ENCODE data around the gene CDH20.
A peak's percentile ranks its signal among the peaks of the same experiment; 100 is the strongest.

CDH20 gene

DNA sequence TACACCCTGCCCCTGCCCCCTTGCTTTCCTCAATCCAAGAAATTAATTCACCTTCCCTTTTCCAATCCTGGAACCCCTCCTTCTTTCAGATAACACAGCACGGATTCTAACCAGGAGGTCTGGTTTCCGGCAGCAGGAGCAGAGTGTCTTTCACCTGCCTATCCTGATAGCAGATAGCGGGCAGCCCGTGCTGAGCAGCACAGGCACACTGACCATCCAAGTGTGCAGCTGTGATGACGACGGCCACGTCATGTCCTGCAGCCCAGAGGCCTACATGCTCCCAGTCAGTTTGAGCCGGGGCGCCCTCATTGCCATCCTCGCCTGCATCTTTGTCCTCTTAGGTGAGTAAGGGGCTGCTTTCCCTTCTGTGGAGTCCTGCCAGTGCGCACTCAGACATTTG is 216.7 kb downstream of the CDH20 start:
- Histone ChIP-seq H3F3A (ENCODE audit: insufficient read depth) (no peaks in the 10 kb centered on the region), H3K4me2 (ENCODE audit: low read depth, low read length, poor library complexity, severe bottlenecking) (no peak overlapping the region), H4K20me1 (ENCODE audit: low read depth, low read length) (no peaks in the 10 kb centered on the region; the same call in 1 of the 2 replicates), H3K9ac (ENCODE audit: low read length) (no peak overlapping the region), H3K27me3 (ENCODE audit: low read length) (no peaks in the 10 kb centered on the region), H3K36me3 (ENCODE audit: low read length) (no peaks in the 10 kb centered on the region), H3K4me3 (ENCODE audit: insufficient read depth, low read length, poor library complexity, severe bottlenecking) (no peak overlapping the region), H3K27ac (ENCODE audit: low read depth, low read length) (no peak overlapping the region), H3K9me2 (replicated peaks; ENCODE audit: insufficient read depth, low read length) (no peaks in the 10 kb centered on the region), H3K79me2 (ENCODE audit: insufficient read depth, low read length) (no peaks in the 10 kb centered on the region), H2AFZ (ENCODE audit: low read depth, low read length, severe bottlenecking) (no peak overlapping the region), H3K9me3 (ENCODE audit: insufficient read depth, low read length) (no peaks in the 10 kb centered on the region)
- TF ChIP-seq, protein P1, sequence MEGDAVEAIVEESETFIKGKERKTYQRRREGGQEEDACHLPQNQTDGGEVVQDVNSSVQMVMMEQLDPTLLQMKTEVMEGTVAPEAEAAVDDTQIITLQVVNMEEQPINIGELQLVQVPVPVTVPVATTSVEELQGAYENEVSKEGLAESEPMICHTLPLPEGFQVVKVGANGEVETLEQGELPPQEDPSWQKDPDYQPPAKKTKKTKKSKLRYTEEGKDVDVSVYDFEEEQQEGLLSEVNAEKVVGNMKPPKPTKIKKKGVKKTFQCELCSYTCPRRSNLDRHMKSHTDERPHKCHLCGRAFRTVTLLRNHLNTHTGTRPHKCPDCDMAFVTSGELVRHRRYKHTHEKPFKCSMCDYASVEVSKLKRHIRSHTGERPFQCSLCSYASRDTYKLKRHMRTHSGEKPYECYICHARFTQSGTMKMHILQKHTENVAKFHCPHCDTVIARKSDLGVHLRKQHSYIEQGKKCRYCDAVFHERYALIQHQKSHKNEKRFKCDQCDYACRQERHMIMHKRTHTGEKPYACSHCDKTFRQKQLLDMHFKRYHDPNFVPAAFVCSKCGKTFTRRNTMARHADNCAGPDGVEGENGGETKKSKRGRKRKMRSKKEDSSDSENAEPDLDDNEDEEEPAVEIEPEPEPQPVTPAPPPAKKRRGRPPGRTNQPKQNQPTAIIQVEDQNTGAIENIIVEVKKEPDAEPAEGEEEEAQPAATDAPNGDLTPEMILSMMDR (IDR thresholded peaks at IDR 0.05; ENCODE audit: insufficient read depth, low read length, poor library complexity, severe bottlenecking): no peak
- no peak for TF ChIP-seq EZH2phosphoT487 (conservative IDR thresholded peaks at IDR 0.05; ENCODE audit: low read length)

DNA sequence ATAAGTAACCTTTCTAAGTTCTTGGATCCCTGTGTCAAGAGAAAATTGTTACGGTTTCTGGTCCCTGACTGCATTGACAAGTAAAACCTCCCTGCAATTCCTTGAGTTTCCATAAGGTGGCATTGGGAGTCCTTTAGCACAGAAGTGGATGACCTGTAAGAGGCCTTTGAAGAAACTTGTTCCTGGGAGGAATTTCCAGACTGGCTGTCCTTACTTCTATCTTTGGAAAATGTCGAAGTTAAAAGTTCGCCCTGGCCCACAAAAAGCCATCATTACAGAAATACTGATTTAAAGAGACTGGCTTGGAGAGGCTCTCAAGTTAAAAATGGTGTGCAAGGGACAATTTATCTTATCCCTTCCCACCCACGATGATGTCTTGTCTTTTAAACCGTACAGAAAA is 218.4 kb downstream of the CDH20 start:
- H3K27ac ChIP-seq (ENCODE audit: low read depth, low read length): no peak overlapping the region
- no peaks in the 10 kb centered on the region for H3K9me3 ChIP-seq (ENCODE audit: insufficient read depth, low read length)
- TF ChIP-seq, protein P1 (IDR thresholded peaks at IDR 0.05; ENCODE audit: insufficient read depth, low read length, poor library complexity, severe bottlenecking): peak; percentile 62
- TF ChIP-seq EZH2phosphoT487 (conservative IDR thresholded peaks at IDR 0.05; ENCODE audit: low read length): no peak
- no peaks in the 10 kb centered on the region; the same call in 1 of the 2 replicates for H4K20me1 ChIP-seq (ENCODE audit: low read depth, low read length)
- no peaks in the 10 kb centered on the region for H3F3A ChIP-seq (ENCODE audit: insufficient read depth)
- no peak overlapping the region for H3K4me3 ChIP-seq (ENCODE audit: insufficient read depth, low read length, poor library complexity, severe bottlenecking)
- no peaks in the 10 kb centered on the region for H3K27me3 ChIP-seq (ENCODE audit: low read length)
- no peak overlapping the region for H2AFZ ChIP-seq (ENCODE audit: low read depth, low read length, severe bottlenecking)
- H3K79me2 ChIP-seq (ENCODE audit: insufficient read depth, low read length): no peaks in the 10 kb centered on the region
- H3K9ac ChIP-seq (ENCODE audit: low read length): no peak overlapping the region
- no peaks in the 10 kb centered on the region for H3K9me2 ChIP-seq (replicated peaks; ENCODE audit: insufficient read depth, low read length)
- H3K36me3 ChIP-seq (ENCODE audit: low read length): no peaks in the 10 kb centered on the region
- H3K4me2 ChIP-seq (ENCODE audit: low read depth, low read length, poor library complexity, severe bottlenecking): no peak overlapping the region

DNA sequence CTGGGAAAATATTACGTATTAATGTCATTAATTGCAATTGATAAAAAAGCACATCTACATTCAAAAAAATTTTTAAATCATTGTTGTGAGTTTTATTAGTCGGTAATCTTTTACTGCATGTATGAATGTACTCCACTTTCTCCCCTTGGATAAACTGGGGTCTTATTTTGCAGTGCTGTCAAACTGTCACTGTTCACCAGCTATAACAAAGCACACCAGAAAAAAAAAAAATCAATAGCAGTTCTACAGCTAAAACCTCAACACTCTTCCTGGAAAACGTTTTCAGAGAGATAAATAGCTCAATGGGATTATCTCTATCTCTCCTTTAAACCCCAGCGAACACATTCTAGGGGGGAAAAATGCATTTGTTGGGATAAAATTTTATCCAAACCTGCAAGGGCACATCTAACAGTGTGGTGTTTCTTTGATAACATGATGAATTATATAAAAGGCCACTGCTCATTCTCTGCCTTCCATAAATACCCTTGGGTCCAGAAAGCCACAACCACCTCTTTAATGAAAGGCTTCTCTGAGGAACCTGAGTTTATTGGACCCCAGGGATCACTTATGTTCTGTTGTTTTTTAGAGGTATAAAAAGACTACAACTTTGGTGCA is 219.9 kb downstream of the CDH20 start:
- TF ChIP-seq, protein P1 (IDR thresholded peaks at IDR 0.05; ENCODE audit: insufficient read depth, low read length, poor library complexity, severe bottlenecking): no peak
- no peak for TF ChIP-seq EZH2phosphoT487 (conservative IDR thresholded peaks at IDR 0.05; ENCODE audit: low read length)
- Histone ChIP-seq H3K9me2 (replicated peaks; ENCODE audit: insufficient read depth, low read length) (no peaks in the 10 kb centered on the region; the same call in 1 of the 2 replicates), H2AFZ (ENCODE audit: low read depth, low read length, severe bottlenecking) (no peak overlapping the region), H3K9ac (ENCODE audit: low read length) (no peak overlapping the region), H3K4me3 (ENCODE audit: insufficient read depth, low read length, poor library complexity, severe bottlenecking) (no peak overlapping the region), H3K9me3 (ENCODE audit: insufficient read depth, low read length) (no peaks in the 10 kb centered on the region), H3K27me3 (ENCODE audit: low read length) (no peaks in the 10 kb centered on the region), H4K20me1 (ENCODE audit: low read depth, low read length) (no peaks in the 10 kb centered on the region), H3K79me2 (ENCODE audit: insufficient read depth, low read length) (no peaks in the 10 kb centered on the region), H3K36me3 (ENCODE audit: low read length) (no peaks in the 10 kb centered on the region), H3K27ac (ENCODE audit: low read depth, low read length) (no peak overlapping the region), H3F3A (ENCODE audit: insufficient read depth) (no peaks in the 10 kb centered on the region), H3K4me2 (ENCODE audit: low read depth, low read length, poor library complexity, severe bottlenecking) (no peak overlapping the region)
